GM21576 (cell line): ENCODE data around the gene ERBB3.
A peak's percentile ranks its signal among the peaks of the same experiment; 100 is the strongest.

Source experiments
- ATAC-seq: cut with Tn5 transposase; IDR thresholded peaks from one replicate; pipeline ENCODE4 v1.9.1; 2021; ENCODE audit warnings: mild to moderate bottlenecking, moderate library complexity; ENCODE audit not compliant: unreplicated experiment

ERBB3 gene

DNA sequence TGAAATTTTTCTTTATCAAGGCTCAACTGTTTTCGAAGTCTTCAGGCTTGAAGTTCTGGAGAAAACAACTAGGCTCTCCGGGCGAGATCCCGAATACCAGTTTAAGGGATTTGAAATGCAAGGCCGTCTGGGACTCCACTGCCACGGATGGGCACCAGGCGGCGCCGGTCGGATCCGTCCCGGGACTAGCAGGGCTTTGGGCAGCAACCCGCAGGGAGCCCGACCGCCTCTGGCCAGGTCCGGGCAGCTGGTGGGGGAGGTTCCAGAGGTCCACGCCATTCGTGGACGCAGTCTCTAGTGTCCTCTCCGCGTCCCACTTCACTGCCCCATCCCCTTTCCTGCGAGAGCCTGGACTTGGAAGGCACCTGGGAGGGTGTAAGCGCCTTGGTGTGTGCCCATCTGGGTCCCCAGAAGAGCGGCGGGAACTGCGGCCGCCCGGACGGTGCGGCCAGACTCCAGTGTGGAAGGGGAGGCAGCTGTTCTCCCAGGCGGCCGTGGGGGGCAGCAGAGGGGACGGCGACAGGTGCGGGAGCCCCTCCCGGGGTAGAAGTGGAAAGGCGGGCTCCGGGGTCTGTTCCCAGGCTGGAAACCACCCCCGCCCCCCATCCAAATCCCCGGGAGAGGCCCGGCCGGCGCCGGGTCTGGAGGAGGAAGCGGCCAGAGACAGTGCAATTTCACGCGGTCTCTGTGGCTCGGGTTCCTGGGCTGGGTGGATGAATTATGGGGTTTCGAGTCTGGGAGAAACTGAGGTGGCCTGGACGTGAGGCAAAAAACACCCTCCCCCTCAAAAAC is 838 bp upstream of the ERBB3 start:
- ATAC-seq = peak; percentile 58

- ATAC-seq = no peak
These were observed 682 bp downstream of the ERBB3 start for GRCh38 chr12:56080556-56081138.

- no peak for ATAC-seq
These were observed 1.7 kb downstream of the ERBB3 start for GRCh38 chr12:56081393-56082347.

DNA sequence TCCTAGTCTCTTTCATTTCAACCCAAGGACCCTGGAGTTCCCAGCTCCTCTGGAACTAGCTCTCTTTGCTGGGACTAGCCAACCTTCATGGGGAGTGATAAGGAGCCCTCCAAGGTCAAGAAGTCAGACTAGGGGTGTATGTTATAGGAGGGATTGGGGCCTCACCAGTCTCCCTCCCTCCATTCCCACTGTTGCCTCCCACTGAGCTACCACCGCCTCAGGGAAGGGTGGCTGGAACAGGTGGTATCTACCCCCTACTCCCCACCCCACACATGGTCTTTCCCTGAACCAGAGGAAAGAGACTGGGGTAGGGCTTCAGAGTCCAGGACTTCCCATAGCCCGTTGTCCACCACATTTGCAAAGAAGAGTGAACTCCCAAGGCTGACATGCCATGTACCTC is 2.4 kb downstream of the ERBB3 start:
- ATAC-seq = no peak

DNA sequence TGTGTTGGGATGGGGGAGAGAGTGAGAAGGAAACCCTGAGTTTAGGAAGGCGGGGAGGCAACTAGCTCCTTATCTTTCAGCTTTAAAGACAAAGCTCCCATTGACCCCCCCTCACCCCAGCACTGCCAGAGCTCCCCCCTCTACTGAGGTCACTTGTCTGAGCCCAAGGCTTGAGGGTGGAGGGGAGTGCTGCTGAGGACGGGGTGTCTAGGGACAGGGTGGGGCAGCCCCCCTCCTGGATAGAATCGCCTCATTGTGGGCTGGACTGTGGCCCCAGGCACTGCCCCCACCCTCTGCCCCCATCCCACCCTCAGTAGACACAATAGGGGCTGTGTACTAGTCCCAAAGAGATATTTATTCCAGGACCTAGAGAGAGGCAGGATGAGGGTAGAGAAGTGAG is 3.0 kb downstream of the ERBB3 start:
- no peak for ATAC-seq

DNA sequence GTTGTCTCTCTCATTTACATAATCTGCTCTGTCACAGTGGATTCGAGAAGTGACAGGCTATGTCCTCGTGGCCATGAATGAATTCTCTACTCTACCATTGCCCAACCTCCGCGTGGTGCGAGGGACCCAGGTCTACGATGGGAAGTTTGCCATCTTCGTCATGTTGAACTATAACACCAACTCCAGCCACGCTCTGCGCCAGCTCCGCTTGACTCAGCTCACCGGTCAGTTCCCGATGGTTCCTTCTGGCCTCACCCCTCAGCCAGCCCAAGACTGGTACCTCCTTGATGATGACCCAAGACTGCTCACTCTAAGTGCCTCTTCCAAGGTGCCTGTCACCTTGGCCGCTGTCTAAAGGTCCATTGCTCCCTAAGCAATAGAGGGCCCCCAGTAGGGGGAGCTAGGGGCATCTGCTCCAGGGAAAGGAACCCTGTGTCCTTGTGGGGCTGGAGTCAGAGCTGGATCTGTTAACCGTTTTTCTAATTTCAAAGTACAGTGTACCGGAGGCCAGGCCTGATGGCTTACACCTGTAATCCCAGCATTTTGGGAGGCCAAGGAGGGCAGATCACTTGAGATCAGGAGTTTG is 5.1 kb downstream of the ERBB3 start:
- ATAC-seq = no peak

DNA sequence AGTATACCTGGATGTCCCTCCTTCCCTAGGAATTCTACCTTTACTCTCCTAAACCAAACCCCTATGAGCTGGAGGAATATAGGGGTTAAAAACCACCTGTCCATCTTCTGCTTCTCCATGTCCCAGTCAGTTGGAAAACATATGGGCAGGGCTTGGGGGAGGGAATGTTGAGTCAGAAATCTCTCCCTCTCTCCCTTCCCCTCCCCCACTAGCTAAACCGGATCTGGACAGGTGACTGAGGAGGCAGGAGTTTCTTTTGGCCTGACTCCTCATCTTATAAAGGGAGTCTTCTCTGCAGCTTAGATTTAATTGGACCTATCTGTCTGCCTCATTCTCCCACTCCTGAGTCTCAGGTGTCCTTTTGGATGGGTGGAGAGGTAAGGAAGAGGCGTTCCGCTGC is 6.1 kb downstream of the ERBB3 start:
- ATAC-seq = no peak

GRCh38 chr12:56086608-56087007 is 6.6 kb downstream of the ERBB3 start:
- ATAC-seq = no peak

GRCh38 chr12:56087220-56087619 is 7.3 kb downstream of the ERBB3 start:
- no peak for ATAC-seq

GRCh38 chr12:56097738-56098137 is 17.8 kb downstream of the ERBB3 start:
- no peak for ATAC-seq

DNA sequence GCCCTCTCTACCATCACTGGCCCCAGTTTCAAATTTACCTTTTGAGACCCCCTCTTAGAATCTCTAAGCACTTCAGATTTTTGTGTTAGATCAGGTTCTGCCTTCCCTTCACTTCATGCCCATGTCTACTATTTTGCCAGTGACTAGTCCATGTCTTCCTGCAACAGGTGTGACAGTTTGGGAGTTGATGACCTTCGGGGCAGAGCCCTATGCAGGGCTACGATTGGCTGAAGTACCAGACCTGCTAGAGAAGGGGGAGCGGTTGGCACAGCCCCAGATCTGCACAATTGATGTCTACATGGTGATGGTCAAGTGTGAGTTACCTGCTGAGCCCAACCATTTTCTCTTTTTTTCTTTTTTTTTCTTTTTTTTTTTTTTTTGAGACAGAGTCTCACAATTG is 18.6 kb downstream of the ERBB3 start:
- no peak for ATAC-seq

GRCh38 chr12:56099787-56100186 is 19.8 kb downstream of the ERBB3 start:
- no peak for ATAC-seq

- no peak for ATAC-seq
These were observed 21.1 kb downstream of the ERBB3 start for GRCh38 chr12:56101045-56101444.

DNA sequence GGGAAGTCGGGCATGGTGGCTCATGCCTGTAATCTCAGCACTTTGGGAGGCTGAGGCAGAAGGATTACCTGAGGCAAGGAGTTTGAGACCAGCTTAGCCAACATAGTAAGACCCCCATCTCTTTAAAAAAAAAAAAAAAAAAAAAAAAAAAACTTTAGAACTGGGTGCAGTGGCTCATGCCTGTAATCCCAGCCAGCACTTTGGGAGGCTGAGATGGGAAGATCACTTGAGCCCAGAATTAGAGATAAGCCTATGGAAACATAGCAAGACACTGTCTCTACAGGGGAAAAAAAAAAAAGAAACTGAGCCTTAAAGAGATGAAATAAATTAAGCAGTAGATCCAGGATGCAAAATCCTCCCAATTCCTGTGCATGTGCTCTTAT is 22.7 kb downstream of the ERBB3 start:
- no peak for ATAC-seq

- no peak for ATAC-seq
These were observed 23.2 kb downstream of the ERBB3 start for GRCh38 chr12:56103066-56103711.

- ATAC-seq = no peak
These were observed 23.8 kb downstream of the ERBB3 start for GRCh38 chr12:56103823-56104108.

DNA sequence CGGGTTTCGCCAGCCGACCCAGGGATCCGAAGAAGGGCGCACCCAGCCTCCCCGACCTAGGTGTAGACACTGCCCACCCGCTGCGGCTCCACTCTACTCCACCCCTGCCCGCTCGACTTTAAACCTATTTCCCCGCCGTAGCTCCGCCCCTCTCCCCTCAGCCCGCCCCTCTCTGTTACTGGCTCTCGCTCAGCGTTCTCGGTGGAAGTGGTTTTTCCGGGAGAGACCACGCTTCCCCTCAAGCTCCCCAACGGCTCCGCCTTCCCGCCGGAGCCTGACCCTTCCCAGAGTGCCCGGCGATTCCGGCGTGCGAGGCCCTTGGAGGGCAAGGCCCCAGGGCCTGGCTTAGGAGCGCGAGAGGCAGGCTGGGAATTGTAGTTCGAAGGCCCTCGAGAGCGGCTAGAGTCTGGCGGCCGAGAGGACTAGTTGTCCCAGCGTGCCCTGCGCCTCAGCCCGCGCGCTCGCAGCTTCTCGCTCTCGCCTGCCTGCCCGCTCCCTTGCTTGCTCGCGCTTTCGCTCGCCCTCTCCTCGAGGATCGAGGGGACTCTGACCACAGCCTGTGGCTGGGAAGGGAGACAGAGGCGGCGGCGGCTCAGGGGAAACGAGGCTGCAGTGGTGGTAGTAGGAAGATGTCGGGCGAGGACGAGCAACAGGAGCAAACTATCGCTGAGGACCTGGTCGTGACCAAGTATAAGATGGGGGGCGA is 24.3 kb downstream of the ERBB3 start, which contains the start of gene PA2G4:
TSS of gene PA2G4 (plus strand) at position 451 of the 706 bp plus-strand sequence. CDS start at position 630, 179 bp downstream.
- peak; percentile 94 for ATAC-seq

DNA sequence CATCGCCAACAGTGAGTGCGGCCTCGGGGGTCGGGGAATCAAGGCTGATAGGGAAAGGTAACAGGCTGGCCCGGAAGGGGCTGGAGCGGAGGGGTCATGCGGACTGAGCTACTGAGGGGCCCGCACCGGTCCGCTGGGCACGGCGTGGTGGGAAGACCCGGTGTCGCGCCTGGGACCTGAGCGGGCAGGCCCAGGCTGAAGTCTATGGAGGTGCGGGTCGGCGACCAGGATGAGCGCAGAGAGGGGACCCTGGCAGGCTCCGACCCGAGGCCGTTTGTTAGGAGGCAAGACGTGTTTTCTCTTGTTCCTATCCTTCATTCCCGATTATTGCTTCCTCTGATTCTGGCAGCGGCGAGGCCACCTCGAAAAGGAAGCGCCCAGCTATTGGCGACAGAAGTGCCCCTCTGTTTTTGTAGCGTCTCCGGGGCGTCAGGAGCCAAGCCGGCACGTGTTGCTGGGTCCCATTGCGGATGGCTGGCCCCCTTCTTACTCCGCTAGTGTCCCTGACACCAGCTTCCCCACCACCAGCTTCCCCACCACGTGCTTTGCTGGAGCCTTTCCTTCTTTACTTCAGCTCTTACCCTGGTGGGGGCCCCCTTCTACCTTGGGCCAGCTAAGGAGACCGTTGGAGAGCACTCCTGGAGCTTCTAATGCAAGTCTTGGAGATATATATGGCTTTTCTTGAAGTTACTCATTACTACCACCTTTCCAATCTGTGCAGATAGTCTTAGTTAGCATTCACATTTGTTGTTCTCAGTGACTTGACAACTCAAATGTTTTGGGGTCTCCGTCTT is 25.0 kb downstream of the ERBB3 start:
- peak; percentile 16 for ATAC-seq

DNA sequence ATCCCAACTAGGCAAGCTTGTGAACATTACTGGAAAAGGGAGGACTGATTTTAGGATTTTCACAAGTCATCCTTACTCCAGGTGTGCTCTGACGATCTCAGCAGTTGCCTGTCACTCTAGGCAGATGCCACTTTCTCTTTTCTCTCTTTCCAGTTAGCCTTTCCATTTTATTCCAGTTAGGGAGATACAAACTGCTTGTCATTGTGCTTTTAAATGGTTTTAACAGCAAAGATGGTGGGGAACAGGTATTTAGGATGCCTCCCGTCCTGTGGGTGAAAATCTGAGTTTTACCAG is 25.6 kb downstream of the ERBB3 start:
- ATAC-seq = no peak

DNA sequence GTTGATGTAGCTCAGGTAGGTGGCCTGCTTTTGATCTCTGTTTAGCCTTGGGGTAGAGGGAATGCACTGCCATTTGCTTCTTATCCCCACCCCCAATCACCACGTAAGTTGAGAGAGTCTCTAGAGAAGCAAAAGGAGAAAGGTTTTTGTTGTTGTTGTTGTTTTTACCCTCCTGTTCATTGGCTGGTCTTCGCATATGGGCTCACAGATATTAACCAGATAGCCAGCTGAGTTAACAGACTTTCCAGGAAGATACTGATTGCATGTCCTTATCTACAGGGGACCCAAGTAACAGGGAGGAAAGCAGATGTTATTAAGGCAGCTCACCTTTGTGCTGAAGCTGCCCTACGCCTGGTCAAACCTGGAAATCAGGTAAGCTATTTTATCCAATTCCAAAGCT is 27.3 kb downstream of the ERBB3 start:
- ATAC-seq = no peak
